H9 (cell line): ENCODE data around the gene MRPL39. TPM values are rescaled to one million over a fixed set of nuclear protein-coding genes. Genes with fewer than 3 reads are reported as not detected.

Experiments
- DNase-seq: peaks from one replicate; pipeline ENCODE4 v3.0.0-alpha.2; 2017
- H2AFZ ChIP-seq: one replicate; pipeline ENCODE4 v1.6.1; 2013; ENCODE audit warnings: mild to moderate bottlenecking, low read length, control low read depth, moderate library complexity
- H2AK5ac ChIP-seq: 2 replicates; pipeline ENCODE4 v1.6.1; 2013; ENCODE audit warnings: low read length, control low read depth, mixed read lengths; ENCODE audit not compliant: insufficient read length
- H2BK120ac ChIP-seq: one replicate; pipeline ENCODE4 v1.6.1; 2013; ENCODE audit warnings: low read depth, mild to moderate bottlenecking, low read length, control low read depth, inconsistent platforms; ENCODE audit not compliant: poor library complexity, severe bottlenecking
- H2BK12ac ChIP-seq: 2 replicates; pipeline ENCODE4 v1.6.1; 2013; ENCODE audit warnings: low read length, control low read depth, mixed read lengths, low read depth; ENCODE audit not compliant: insufficient read length
- H2BK15ac ChIP-seq: 2 replicates; pipeline ENCODE4 v1.6.1; 2013; ENCODE audit warnings: low read depth, low read length, control low read depth
- H2BK20ac ChIP-seq: one replicate; pipeline ENCODE4 v1.6.1; 2013; ENCODE audit warnings: low read depth, mild to moderate bottlenecking, low read length, control low read depth, inconsistent platforms; ENCODE audit not compliant: poor library complexity, severe bottlenecking
- H2BK5ac ChIP-seq: 2 replicates; pipeline ENCODE4 v1.6.1; 2013; ENCODE audit warnings: low read length, control low read depth, mixed read lengths; ENCODE audit not compliant: insufficient read length
- H3K14ac ChIP-seq: 2 replicates; pipeline ENCODE4 v1.6.1; 2013; ENCODE audit warnings: low read length, control low read depth; ENCODE audit not compliant: insufficient read depth
- H3K18ac ChIP-seq: 2 replicates; pipeline ENCODE4 v1.6.1; 2013; ENCODE audit warnings: low read depth, mild to moderate bottlenecking, mixed read lengths, low read length, control low read depth; ENCODE audit not compliant: insufficient read length
- H3K23ac ChIP-seq: 2 replicates; pipeline ENCODE4 v1.6.1; 2013; ENCODE audit warnings: low read length, control low read depth, mixed read lengths, low read depth; ENCODE audit not compliant: insufficient read length
- H3K23me2 ChIP-seq: 2 replicates; pipeline ENCODE4 v1.6.1; 2013; ENCODE audit warnings: low read depth, mild to moderate bottlenecking, mixed read lengths, low read length, control low read depth; ENCODE audit not compliant: insufficient read length, poor library complexity, severe bottlenecking
- H3K27ac ChIP-seq: 2 replicates; pipeline ENCODE4 v1.5.1; 2013; ENCODE audit warnings: low read length, control low read depth, mixed read lengths, low read depth; ENCODE audit not compliant: insufficient read length
- H3K27me3 ChIP-seq: 2 replicates; pipeline ENCODE4 v1.6.1; 2013; ENCODE audit warnings: low read length, control low read depth, inconsistent platforms; ENCODE audit not compliant: insufficient read depth
- H3K4ac ChIP-seq: 2 replicates; pipeline ENCODE4 v1.6.1; 2013; ENCODE audit warnings: low read depth, mild to moderate bottlenecking, control low read depth, inconsistent platforms, low read length, moderate library complexity
- H3K4me1 ChIP-seq: 2 replicates; pipeline ENCODE4 v1.6.1; 2013; ENCODE audit warnings: low read length, control low read depth, inconsistent platforms; ENCODE audit not compliant: insufficient read depth
- H3K4me2 ChIP-seq: 2 replicates; pipeline ENCODE4 v1.6.1; 2013; ENCODE audit warnings: low read length, control low read depth, mixed read lengths; ENCODE audit not compliant: insufficient read length, insufficient read depth
- H3K56ac ChIP-seq: 2 replicates; pipeline ENCODE4 v1.6.1; 2013; ENCODE audit warnings: low read depth, mild to moderate bottlenecking, mixed read lengths, low read length, control low read depth; ENCODE audit not compliant: insufficient read length
- H3K79me1 ChIP-seq: 2 replicates; pipeline ENCODE4 v1.6.1; 2013; ENCODE audit warnings: low read depth, mild to moderate bottlenecking, moderate library complexity, low read length, control low read depth, inconsistent platforms; ENCODE audit not compliant: insufficient read depth, poor library complexity, severe bottlenecking
- H3K79me2 ChIP-seq: 2 replicates; pipeline ENCODE4 v1.6.1; 2013; ENCODE audit warnings: low read length, control low read depth, inconsistent platforms; ENCODE audit not compliant: insufficient read depth
- H3K9ac ChIP-seq: 2 replicates; pipeline ENCODE4 v1.6.1; 2013; ENCODE audit warnings: low read length, control low read depth, mixed read lengths; ENCODE audit not compliant: insufficient read length; ENCODE audit errors: extremely low read depth
- H3K9me3 ChIP-seq: one replicate; pipeline ENCODE4 v1.6.1; 2013; ENCODE audit warnings: low read depth, low read length, inconsistent platforms; ENCODE audit not compliant: control insufficient read depth
- H3T11ph ChIP-seq: one replicate; pipeline ENCODE4 v1.6.1; 2013; ENCODE audit warnings: mild to moderate bottlenecking, low read length, control low read depth, inconsistent platforms
- H4K20me1 ChIP-seq: one replicate; pipeline ENCODE4 v1.6.1; 2013; ENCODE audit not compliant: control insufficient read depth, insufficient read length, insufficient read depth
- H4K5ac ChIP-seq: 2 replicates; pipeline ENCODE4 v1.6.1; 2013; ENCODE audit warnings: low read depth, mild to moderate bottlenecking, mixed read lengths, low read length, control low read depth; ENCODE audit not compliant: insufficient read length
- H4K8ac ChIP-seq: replicated peaks from 2 replicates; pipeline ENCODE4 v1.6.1; 2013; ENCODE audit warnings: low read length, control low read depth, mixed read lengths, low read depth; ENCODE audit not compliant: insufficient read length
- H4K91ac ChIP-seq: 2 replicates; pipeline ENCODE4 v1.6.1; 2013; ENCODE audit warnings: low read depth, mild to moderate bottlenecking, moderate library complexity, mixed read lengths, low read length, control low read depth; ENCODE audit not compliant: insufficient read length
- H3K27ac Mint-ChIP-seq, 3 experiments: 2 replicates in 2 of 3; 3 replicates in 1 of 3; pipeline ENCODE4 v1.8.0; 2020 to 2021; ENCODE audit warnings: mixed read lengths in 3 of 3, mild to moderate bottlenecking in 1 of 3, moderate library complexity in 1 of 3
- H3K27me3 Mint-ChIP-seq: 2 replicates; pipeline ENCODE4 v1.8.0; 2021; ENCODE audit warnings: low read depth, mild to moderate bottlenecking, moderate library complexity, mixed read lengths
- H3K36me3 Mint-ChIP-seq, 3 experiments: 2 replicates in 2 of 3; 3 replicates in 1 of 3; pipeline ENCODE4 v1.8.0; 2020 to 2021; ENCODE audit warnings: low read depth in 3 of 3, mixed read lengths in 3 of 3; ENCODE audit not compliant: insufficient read depth in 1 of 3
- H3K4me1 Mint-ChIP-seq, 2 experiments: 2 replicates each; pipeline ENCODE4 v1.8.0; 2020; ENCODE audit warnings: mixed read lengths in 2 of 2
- H3K4me3 Mint-ChIP-seq, 2 experiments: 2 replicates in 1 of 2; 3 replicates in 1 of 2; pipeline ENCODE4 v1.8.0; 2020 to 2021; ENCODE audit warnings: mild to moderate bottlenecking in 2 of 2, mixed read lengths in 2 of 2, moderate library complexity in 1 of 2
- H3K9me3 Mint-ChIP-seq, 2 experiments: 2 replicates in 1 of 2; 3 replicates in 1 of 2; pipeline ENCODE4 v1.8.0; 2020; ENCODE audit warnings: mild to moderate bottlenecking in 2 of 2, mixed read lengths in 2 of 2, moderate library complexity in 1 of 2
- WGBS: extraction: QIAGEN DNeasy Blood & Tissue Kit; methylation state at CpG from one replicate; pipeline ENCODE4 v1.1.7; 2013; ENCODE audit warnings: missing lambda C conversion rate, low lambda C conversion rate, mixed read lengths; ENCODE audit not compliant: insufficient read length; ENCODE audit errors: extremely low coverage; 5-methylcytosine and 5-hydroxymethylcytosine counted together
- total RNA-seq: library from RNA; stranded (reverse); gene quantifications from 2 replicates; pipeline ENCODE4 v1.2.1, GENCODE V29; 2021
- TF ChIP-seq, protein P1 (sequence below): fragments of 200-600 bp; sonication (generic); conservative IDR thresholded peaks from 3 replicates; pipeline ENCODE4 v1.8.0; 2021; ENCODE audit warnings: antibody characterized with exemption, mild to moderate bottlenecking

Gene MRPL39
- total RNA-seq, 1 experiment from 2014 or later: 58.8 TPM

DNA sequence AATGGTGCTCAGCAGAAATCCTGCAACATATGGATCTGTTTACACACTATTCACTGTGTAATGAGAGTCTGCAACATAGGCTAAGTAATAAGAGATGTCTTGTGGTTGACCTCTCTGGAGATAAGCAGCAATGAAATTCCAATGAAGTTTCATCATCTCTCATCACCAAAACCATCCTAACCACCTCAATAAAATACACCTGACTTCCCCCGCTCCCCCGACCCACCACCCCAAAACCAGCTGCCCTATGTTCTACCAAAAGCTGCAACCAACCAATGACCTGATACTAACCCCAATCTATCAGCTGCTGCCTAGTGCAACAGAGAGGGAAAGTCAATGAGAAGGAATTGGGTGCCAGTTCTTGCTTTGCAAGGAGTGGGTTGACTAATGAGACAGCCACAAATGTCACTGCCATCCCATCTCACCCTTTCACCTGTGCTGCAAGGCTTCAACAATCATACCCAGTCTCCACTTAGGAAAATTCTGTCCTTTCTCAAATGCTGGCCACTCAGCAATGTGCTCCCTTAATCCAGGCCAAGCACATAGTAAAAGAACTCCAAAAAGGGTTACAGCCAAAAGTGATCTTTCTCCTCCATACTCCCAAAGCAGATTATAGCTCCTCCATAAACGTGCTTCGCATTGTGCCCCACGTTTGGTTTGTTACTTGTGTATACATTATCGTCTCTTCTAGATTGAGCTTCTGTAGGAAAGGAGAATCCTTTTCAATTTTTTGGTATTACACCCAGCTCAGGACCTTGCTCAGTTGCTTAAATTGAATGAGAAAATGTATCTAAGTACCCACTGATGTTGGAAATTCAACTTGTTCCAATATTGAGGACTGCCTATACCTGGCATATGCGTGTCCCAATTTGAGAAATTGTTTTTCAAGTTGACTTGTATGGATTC, 29.0 kb downstream of the MRPL39 start:
- Histone ChIP-seq H4K8ac (no peak overlapping the region), H3K79me1 (no peaks in the 10 kb centered on the region), H3K23ac (no peak overlapping the region), H2BK5ac (no peak overlapping the region), H3K27me3 (no peaks in the 10 kb centered on the region), H2BK20ac (no peak overlapping the region), H3T11ph (no peak overlapping the region), H2AK5ac (no peak overlapping the region), H3K27ac (no peak overlapping the region), H2BK120ac (no peak overlapping the region), H3K14ac (no peak overlapping the region), H4K5ac (no peak overlapping the region), H2BK15ac (no peak overlapping the region), H3K4me1 (no peaks in the 10 kb centered on the region), H4K20me1 (no peaks in the 10 kb centered on the region), H2BK12ac (no peak overlapping the region), H3K9me3 (no peaks in the 10 kb centered on the region), H2AFZ (no peak overlapping the region), H3K23me2 (no peaks in the 10 kb centered on the region), H3K4me2 (no peak overlapping the region), H3K56ac (no peak overlapping the region), H3K9ac (no peak overlapping the region), H3K79me2 (no peaks in the 10 kb centered on the region), H3K4ac (no peak overlapping the region), H3K18ac (no peak overlapping the region), H4K91ac (no peak overlapping the region)
- no peak for DNase-seq
- WGBS: 100% methylated on average over 2 of the region's 7 CpGs
- peaks cover 1 to 14% (median 13%) of the 10 kb centered on the region in 3 experiments; a peak in 5 of 7 replicates for H3K36me3 Mint-ChIP-seq
- no peak overlapping the region for H3K4me3 Mint-ChIP-seq
- no peaks in the 10 kb centered on the region for H3K27me3 Mint-ChIP-seq
- H3K27ac Mint-ChIP-seq: no peak overlapping the region
- TF ChIP-seq, protein P1, sequence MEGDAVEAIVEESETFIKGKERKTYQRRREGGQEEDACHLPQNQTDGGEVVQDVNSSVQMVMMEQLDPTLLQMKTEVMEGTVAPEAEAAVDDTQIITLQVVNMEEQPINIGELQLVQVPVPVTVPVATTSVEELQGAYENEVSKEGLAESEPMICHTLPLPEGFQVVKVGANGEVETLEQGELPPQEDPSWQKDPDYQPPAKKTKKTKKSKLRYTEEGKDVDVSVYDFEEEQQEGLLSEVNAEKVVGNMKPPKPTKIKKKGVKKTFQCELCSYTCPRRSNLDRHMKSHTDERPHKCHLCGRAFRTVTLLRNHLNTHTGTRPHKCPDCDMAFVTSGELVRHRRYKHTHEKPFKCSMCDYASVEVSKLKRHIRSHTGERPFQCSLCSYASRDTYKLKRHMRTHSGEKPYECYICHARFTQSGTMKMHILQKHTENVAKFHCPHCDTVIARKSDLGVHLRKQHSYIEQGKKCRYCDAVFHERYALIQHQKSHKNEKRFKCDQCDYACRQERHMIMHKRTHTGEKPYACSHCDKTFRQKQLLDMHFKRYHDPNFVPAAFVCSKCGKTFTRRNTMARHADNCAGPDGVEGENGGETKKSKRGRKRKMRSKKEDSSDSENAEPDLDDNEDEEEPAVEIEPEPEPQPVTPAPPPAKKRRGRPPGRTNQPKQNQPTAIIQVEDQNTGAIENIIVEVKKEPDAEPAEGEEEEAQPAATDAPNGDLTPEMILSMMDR: no peak
- peaks cover 5% of the 10 kb centered on the region in 2 experiments; a peak in 3 of 4 replicates for H3K4me1 Mint-ChIP-seq
- H3K9me3 Mint-ChIP-seq: no peaks in the 10 kb centered on the region
